K562 (cell line): Measurements from ENCODE around the gene MZB1. TPM values are rescaled to one million over a fixed set of nuclear protein-coding genes. Genes with fewer than 3 reads are reported as not detected.
A peak's percentile ranks its signal among the peaks of the same experiment; 100 is the strongest.

Experiments used
- ATAC-seq: fragments of 200-7000 bp; cut with Tn5 transposase; 3 replicates; pipeline ENCODE4 v1.9.1; 2020; ENCODE audit warnings: moderate library complexity
- BruUV-seq: library from RNA; stranded (reverse); fragments of 400-500 nt; replicated peaks from 2 replicates; lab custom pipeline; 2021; lab: Mats Ljungman, UMichigan
- CTCF ChIA-PET: fragments of 300-600 bp; formaldehyde crosslinking; extraction: SDS; loops from one replicate; lab custom pipeline; 2021; ENCODE audit warnings: low intra/inter-chr PET ratio; lab: Yijun Ruan, JAX
- POLR2A ChIA-PET: fragments of 300-600, 350-650 bp; sonication (Branson Sonifier 250); formaldehyde crosslinking; extraction: SDS; loops from one replicate; lab custom pipeline; 2021; ENCODE audit warnings: antibody characterized with exemption, inconsistent platforms; lab: Yijun Ruan, JAX
- DNase-seq, 4 experiments: peaks; one replicate each; pipeline versions ENCODE4 v3.0.0 to v3.0.0-alpha.2; 2011 to 2018; ENCODE audit warnings: low spot score in 3 of 4, mixed read lengths in 3 of 4; ENCODE audit errors: extremely low read depth in 1 of 4
- FAIRE-seq: peaks from 2 replicates; lab custom pipeline; 2011; peaks lifted over from hg19 to GRCh38; lab: Jason Lieb, UNC
- H2AFZ ChIP-seq: 2 replicates; pipeline ENCODE4 v1.6.0; 2011; ENCODE audit warnings: low read depth, low read length, control low read depth, inconsistent platforms
- H3K27ac ChIP-seq: fragments of 200-600 bp; 3 replicates; pipeline ENCODE4 v1.8.0; 2011; ENCODE audit warnings: low read depth, mild to moderate bottlenecking, control low read depth, inconsistent platforms, low read length, moderate library complexity, mixed read lengths; ENCODE audit errors: extremely low read depth
- H3K27me3 ChIP-seq, 2 experiments: fragments of 300-600 bp in 1 of 2; 2 replicates in 1 of 2; 3 replicates in 1 of 2; pipeline versions ENCODE4 v1.6.0 to v1.8.0; 2011; ENCODE audit warnings: inconsistent platforms in 2 of 2, low read length in 2 of 2, mild to moderate bottlenecking in 1 of 2, mixed read lengths in 1 of 2, moderate library complexity in 1 of 2; ENCODE audit not compliant: control insufficient read depth in 2 of 2, insufficient read depth in 2 of 2
- H3K36me3 ChIP-seq: fragments of 300-600 bp; 3 replicates; pipeline ENCODE4 v1.8.0; 2011; ENCODE audit warnings: mild to moderate bottlenecking, low read length, inconsistent platforms; ENCODE audit not compliant: control insufficient read depth, insufficient read depth
- H3K4me1 ChIP-seq, 2 experiments: fragments of 200-600 bp in 1 of 2; replicated peaks in 1 of 2; 2 replicates in 1 of 2; 3 replicates in 1 of 2; pipeline versions ENCODE4 v1.5.1 to v1.8.0; 2011; ENCODE audit warnings: inconsistent platforms in 2 of 2, low read length in 2 of 2, mild to moderate bottlenecking in 1 of 2, mixed read lengths in 1 of 2, moderate library complexity in 1 of 2; ENCODE audit not compliant: control insufficient read depth in 2 of 2, insufficient read depth in 2 of 2
- H3K4me2 ChIP-seq: 2 replicates; pipeline ENCODE4 v1.6.1; 2011; ENCODE audit warnings: low read length, control low read depth, inconsistent platforms, mixed read lengths; ENCODE audit not compliant: insufficient read depth
- H3K4me3 ChIP-seq: fragments of 200-600 bp; sonication (generic), shearing (Covaris generic); 2 replicates; pipeline ENCODE4 v1.5.1; 2016; ENCODE audit warnings: control low read depth, inconsistent platforms
- H3K79me2 ChIP-seq: fragments of 200-600 bp; 3 replicates; pipeline ENCODE4 v1.8.0; 2011; ENCODE audit warnings: low read length, inconsistent platforms; ENCODE audit not compliant: control insufficient read depth, insufficient read depth
- H3K9ac ChIP-seq, 2 experiments: 2 replicates each; pipeline versions ENCODE4 v1.6.0 to v1.6.1; 2011; ENCODE audit warnings: low read depth in 2 of 2, low read length in 2 of 2, control low read depth in 1 of 2, inconsistent platforms in 1 of 2, mild to moderate bottlenecking in 1 of 2, mixed read lengths in 1 of 2; ENCODE audit not compliant: insufficient read depth in 1 of 2
- H3K9me1 ChIP-seq: one replicate; pipeline ENCODE4 v1.6.0; 2011; ENCODE audit warnings: inconsistent platforms, mild to moderate bottlenecking, low read length, moderate library complexity; ENCODE audit not compliant: control insufficient read depth, insufficient read depth
- H3K9me3 ChIP-seq: replicated peaks from 2 replicates; pipeline ENCODE4 v1.5.1; 2011; ENCODE audit warnings: low read depth, low read length, inconsistent platforms; ENCODE audit not compliant: control insufficient read depth, insufficient read depth
- H4K20me1 ChIP-seq: replicated peaks from 2 replicates; pipeline ENCODE4 v1.6.1; 2011; ENCODE audit warnings: low read length, inconsistent platforms, mixed read lengths; ENCODE audit not compliant: control insufficient read depth, insufficient read depth
- EZH2 ChIP-seq: IDR thresholded peaks from 2 replicates; pipeline ENCODE4 v1.6.1; 2012; ENCODE audit warnings: low read depth, mild to moderate bottlenecking, inconsistent platforms, low read length, borderline replicate concordance
- PHB2 ChIP-seq: fragments of 450-650 bp; IDR thresholded peaks from 2 replicates; pipeline ENCODE4 v1.6.1; 2017; ENCODE audit warnings: low read depth
- YY1 ChIP-seq, 3 experiments: IDR thresholded peaks; 2 replicates each; pipeline ENCODE4 v1.6.1; 2011; ENCODE audit warnings: low read length in 2 of 3, mild to moderate bottlenecking in 2 of 3, moderate library complexity in 2 of 3, borderline replicate concordance in 1 of 3, control low read depth in 1 of 3, low read depth in 1 of 3; ENCODE audit not compliant: insufficient read depth in 3 of 3, insufficient replicate concordance in 2 of 3, control insufficient read depth in 1 of 3, insufficient read length in 1 of 3; ENCODE audit errors: extremely low read depth in 1 of 3
- WGBS: fragments of 100-300 bp; shearing (Covaris generic); methylation state at CpG from one replicate; pipeline ENCODE4 v1.1.6; 2016; ENCODE audit warnings: low coverage, mixed read lengths; ENCODE audit not compliant: insufficient coverage; ENCODE audit errors: missing lambda C conversion rate; 5-methylcytosine and 5-hydroxymethylcytosine counted together
- in situ Hi-C: fragments of 300-500 bp; cut with MboI; formaldehyde crosslinking; loops from 4 replicates; pipeline ENCODE4 v1.15.0; 2018; ENCODE audit warnings: inconsistent platforms, mixed read lengths
- intact Hi-C: fragments of 100-400 bp; cut with micrococcal nuclease; formaldehyde crosslinking; loops from 2 replicates; pipeline ENCODE4 v1.14.2; 2022
- polyA plus RNA-seq, 8 experiments: library from polyadenylated mRNA; depleted of rRNA in 4 of 8; stranded (reverse) in 5 of 8; unstranded in 3 of 8; fragments of >200 nt; fragmentation: Nextera tagmentation in 2 of 8; fragmentation: Illumina TruSeq in 1 of 8; extraction: Ambion mirVana in 2 of 8; extraction: Trizol in 1 of 8; gene quantifications; 2 replicates each; pipeline versions ENCODE4 v1.2.1 to v1.2.3, GENCODE V29; 2011 to 2014; ENCODE audit warnings: inconsistent platforms in 1 of 8, missing spikeins in 1 of 8
- total RNA-seq, 7 experiments: library from RNA; depleted of rRNA in 6 of 7; stranded (reverse); fragments of >200 nt in 6 of 7; fragmentation: Illumina TruSeq in 2 of 7; extraction: Trizol in 2 of 7; gene quantifications; 2 replicates each; pipeline versions ENCODE4 v1.2.1 to v1.2.3, GENCODE V29; 2011 to 2021; ENCODE audit warnings: low replicate concordance in 1 of 7

The MZB1 gene
- total and polyA plus RNA-seq, 9 of the 15 experiments (the other 6 are each of a cell fraction or from before 2014, with no cell fraction given) = 0.13 to 0.31 TPM; not detected in 7

DNA sequence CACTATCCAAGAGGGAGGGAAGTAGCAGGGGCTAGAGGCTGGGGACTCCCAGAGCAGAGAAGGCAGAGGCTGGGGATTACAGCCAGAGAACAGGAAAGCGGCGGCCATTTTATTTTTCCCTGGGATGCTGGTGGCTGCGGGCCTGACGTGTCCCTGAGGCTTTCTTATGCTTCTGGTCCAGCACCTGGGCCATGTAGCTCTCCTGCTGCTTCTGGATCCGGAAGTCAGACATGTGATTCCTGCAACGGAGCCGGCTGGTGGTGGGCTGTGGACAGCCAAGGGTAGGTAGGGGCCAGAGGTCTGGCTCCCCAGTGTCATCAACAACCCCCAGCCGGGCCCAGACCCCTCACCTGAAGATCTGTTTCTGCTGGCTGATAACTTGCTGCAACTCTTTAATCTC is 7.0 kb upstream of the MZB1 start:
- 43% methylated on average over 6 of the region's 8 CpGs for WGBS
- TF ChIP-seq PHB2 (no peak), YY1 (IDR thresholded peaks at IDR 0.05; ENCODE audit: borderline replicate concordance in 1 of 3, control insufficient read depth in 1 of 3, extremely low read depth in 1 of 3, insufficient read depth in 3 of 3, insufficient read length in 1 of 3, insufficient replicate concordance in 2 of 3, low read depth in 1 of 3, low read length in 2 of 3) (peak in 2 of 3 experiments; percentile 42 to 61), EZH2 (no peak)
- Histone ChIP-seq H3K79me2 (no peaks in the 10 kb centered on the region), H3K9me1 (no peaks in the 10 kb centered on the region), H3K4me1 (peaks cover 9% of the 10 kb centered on the region in 2 experiments), H3K9ac (no peak overlapping the region), H3K9me3 (no peaks in the 10 kb centered on the region; the same call in 1 of the 2 replicates), H3K4me3 (no peak overlapping the region), H3K4me2 (no peak overlapping the region), H3K27me3 (no peaks in the 10 kb centered on the region), H3K27ac (no peak overlapping the region), H2AFZ (no peak overlapping the region), H4K20me1 (no peaks in the 10 kb centered on the region), H3K36me3 (0 out of 3 replicates have a peak, but pooled peaks cover 2% of the 10 kb centered on the region)
- CTCF ChIA-PET = no interaction called here
- POLR2A ChIA-PET = interaction anchor here (0.6 to 1.0 kb wide), 2 partner anchors 9 to 810 kb away, joined by 3 to 5 read pairs; no protein-coding TSS in a partner anchor
- 0 out of 3 replicates have a peak, but pooled peaks have one; percentile 16 for ATAC-seq
- intact Hi-C loops (no loop called here), in situ Hi-C loops (no loop called here)
- no peak for FAIRE-seq
- BruUV-seq = no TSS peak
- DNase-seq = no peak
